ENCODE results near the gene CHRDL2. TPM values are rescaled to one million over a fixed set of nuclear protein-coding genes. Genes with fewer than 3 reads are reported as not detected.

Gene CHRDL2
- total and polyA plus RNA-seq, 5 donors from 2014 or later, result not detected

DNA sequence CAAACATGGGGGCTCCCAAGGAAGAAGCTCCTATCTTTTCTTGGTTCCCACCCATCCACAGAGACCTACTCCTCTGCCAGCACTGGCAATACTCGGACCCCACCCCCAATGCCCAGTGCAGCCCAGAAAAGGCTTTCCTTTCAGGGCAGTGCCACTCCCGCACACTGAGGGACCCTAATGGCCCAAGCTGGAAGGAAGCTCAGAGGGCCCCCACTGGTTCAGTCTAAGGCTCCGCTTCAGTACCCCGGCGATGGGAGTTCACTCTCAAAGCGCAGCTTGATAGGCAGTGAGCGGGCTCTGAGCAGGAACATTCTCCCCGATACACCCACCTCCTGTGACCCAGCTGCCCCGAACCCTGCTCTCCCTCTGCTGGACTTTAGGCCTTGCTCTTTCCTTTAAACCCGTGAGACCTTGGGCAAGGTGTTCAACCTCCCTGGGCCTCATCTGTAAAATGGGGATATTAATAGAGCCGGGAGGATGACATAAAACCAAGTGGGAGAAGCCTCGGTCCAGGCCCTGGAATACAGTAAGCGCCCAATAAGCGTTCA lies 48.4 kb downstream of the CHRDL2 start:
- Histone ChIP-seq H3K9me3 (ENCODE audit: control insufficient read depth in 2 of 2, low read length in 2 of 2) (no peaks in the 10 kb centered on the region), H3K4me3 (ENCODE audit: low read depth, low read length) (no peak overlapping the region), H3K27me3 (ENCODE audit: control insufficient read depth, insufficient read depth, low read length) (peaks cover 7% of the 10 kb centered on the region), H3K36me3 (ENCODE audit: control insufficient read depth, insufficient read depth, low read length) (no peaks in the 10 kb centered on the region), H3K27ac (ENCODE audit: insufficient read depth, low read length, poor library complexity, severe bottlenecking) (no peak overlapping the region), H3K4me1 (ENCODE audit: control insufficient read depth, insufficient read depth, low read length, poor library complexity, severe bottlenecking) (peaks cover 7% of the 10 kb centered on the region)
- no peak overlapping the region for H3K4me3 Mint-ChIP-seq
- peaks cover 0 to 2% (median 0%) of the 10 kb centered on the region in 7 donors for H3K9me3 Mint-ChIP-seq
- ATAC-seq (ENCODE audit: low read depth in 2 of 2) (no peak), DNase-seq (no peak)
- H3K27ac Mint-ChIP-seq, result peak overlapping the region in 1 of 3 donors; percentile 48
- H3K4me1 Mint-ChIP-seq, result peaks cover 0 to 7% (median 2%) of the 10 kb centered on the region in 4 donors
- no peaks in the 10 kb centered on the region for H3K36me3 Mint-ChIP-seq
- H3K27me3 Mint-ChIP-seq, result peaks cover 13% of the 10 kb centered on the region

DNA sequence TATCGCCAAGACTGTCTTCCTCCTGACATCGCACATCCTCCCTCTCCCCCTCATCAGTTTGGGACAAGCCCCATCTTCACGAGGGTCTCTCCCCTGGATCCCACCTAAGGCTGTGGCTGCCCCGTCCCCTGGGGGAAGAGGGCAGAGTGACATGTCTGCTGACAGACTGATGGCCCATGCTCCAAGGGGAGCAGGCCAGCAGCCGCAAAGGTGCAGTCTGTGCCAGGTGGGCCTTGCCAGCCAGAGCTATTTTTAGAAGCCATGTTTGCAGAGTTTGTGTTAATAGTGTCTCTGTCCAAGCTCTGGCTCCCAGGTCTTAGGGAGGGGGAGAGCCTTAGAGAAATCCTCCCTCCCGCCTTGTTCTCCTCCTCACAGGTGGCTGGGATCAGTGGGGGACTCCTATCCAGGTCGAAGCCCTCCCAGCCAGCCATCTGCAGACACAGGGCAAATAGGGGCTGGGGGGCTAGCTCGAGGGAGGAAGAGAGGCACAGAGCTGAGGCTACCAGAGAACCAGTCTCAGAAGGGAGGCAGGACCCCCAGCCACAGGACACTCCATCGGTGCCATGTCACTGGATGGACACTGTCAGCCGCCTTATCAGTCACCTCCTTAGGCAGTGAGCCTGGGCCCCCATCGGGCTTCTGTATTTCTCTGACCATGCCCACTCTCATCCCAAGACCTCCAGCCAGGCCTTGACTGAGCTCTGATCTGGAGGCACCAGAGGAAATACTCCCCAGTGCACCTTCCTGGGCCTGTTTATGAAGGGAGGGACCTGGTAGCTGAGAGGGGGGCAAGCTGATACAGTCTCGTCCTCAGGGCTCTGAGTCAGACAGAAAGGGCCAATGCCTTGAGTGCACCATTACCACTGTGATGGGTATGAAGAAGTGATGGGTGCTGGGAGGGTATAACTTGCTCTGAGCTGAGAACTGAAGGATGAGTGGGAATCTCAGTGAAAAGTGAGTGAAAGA lies 49.3 kb downstream of the CHRDL2 start:
- H3K9me3 Mint-ChIP-seq, result peaks cover 0 to 2% (median 0%) of the 10 kb centered on the region in 7 donors
- no peak overlapping the region for H3K27ac Mint-ChIP-seq
- no peak for ATAC-seq (ENCODE audit: low read depth in 2 of 2)

GRCh38 chr11:74680703-74681531 lies 50.3 kb downstream of the CHRDL2 start:
- H3K36me3 Mint-ChIP-seq, result no peaks in the 10 kb centered on the region
- peaks cover 13% of the 10 kb centered on the region for H3K27me3 Mint-ChIP-seq
- no peaks in the 10 kb centered on the region for H3K9me3 ChIP-seq (ENCODE audit: control insufficient read depth in 2 of 2, low read length in 2 of 2)
- H3K27me3 ChIP-seq (ENCODE audit: control insufficient read depth, insufficient read depth, low read length), result peaks cover 7% of the 10 kb centered on the region
- H3K4me1 ChIP-seq (ENCODE audit: control insufficient read depth, insufficient read depth, low read length, poor library complexity, severe bottlenecking), result peaks cover 7% of the 10 kb centered on the region
- H3K4me1 Mint-ChIP-seq, result peaks cover 0 to 7% (median 2%) of the 10 kb centered on the region in 4 donors
- ATAC-seq (ENCODE audit: low read depth in 2 of 2) (no peak), DNase-seq (no peak)
- H3K36me3 ChIP-seq (ENCODE audit: control insufficient read depth, insufficient read depth, low read length), result no peaks in the 10 kb centered on the region
- no peak overlapping the region for H3K4me3 ChIP-seq (ENCODE audit: low read depth, low read length)
- H3K27ac Mint-ChIP-seq, result no peak overlapping the region
- H3K9me3 Mint-ChIP-seq, result peaks cover 0 to 2% (median 0%) of the 10 kb centered on the region in 7 donors
- no peak overlapping the region for H3K4me3 Mint-ChIP-seq
- H3K27ac ChIP-seq (ENCODE audit: insufficient read depth, low read length, poor library complexity, severe bottlenecking), result no peak overlapping the region

More for the DNA sequence above, 49.3 kb downstream of the CHRDL2 start:
- H3K27me3 ChIP-seq (ENCODE audit: control insufficient read depth, insufficient read depth, low read length), result peaks cover 7% of the 10 kb centered on the region
- Mint-ChIP-seq H3K4me3 (peak overlapping the region in 1 of 4 donors; percentile 46), H3K27me3 (peaks cover 13% of the 10 kb centered on the region), H3K4me1 (peaks cover 0 to 7% (median 2%) of the 10 kb centered on the region in 4 donors), H3K36me3 (no peaks in the 10 kb centered on the region)
- no peak overlapping the region for H3K4me3 ChIP-seq (ENCODE audit: low read depth, low read length)
- H3K36me3 ChIP-seq (ENCODE audit: control insufficient read depth, insufficient read depth, low read length), result no peaks in the 10 kb centered on the region
- H3K27ac ChIP-seq (ENCODE audit: insufficient read depth, low read length, poor library complexity, severe bottlenecking), result no peak overlapping the region
- no peak for DNase-seq
- H3K4me1 ChIP-seq (ENCODE audit: control insufficient read depth, insufficient read depth, low read length, poor library complexity, severe bottlenecking), result peaks cover 7% of the 10 kb centered on the region
- no peaks in the 10 kb centered on the region for H3K9me3 ChIP-seq (ENCODE audit: control insufficient read depth in 2 of 2, low read length in 2 of 2)

DNA sequence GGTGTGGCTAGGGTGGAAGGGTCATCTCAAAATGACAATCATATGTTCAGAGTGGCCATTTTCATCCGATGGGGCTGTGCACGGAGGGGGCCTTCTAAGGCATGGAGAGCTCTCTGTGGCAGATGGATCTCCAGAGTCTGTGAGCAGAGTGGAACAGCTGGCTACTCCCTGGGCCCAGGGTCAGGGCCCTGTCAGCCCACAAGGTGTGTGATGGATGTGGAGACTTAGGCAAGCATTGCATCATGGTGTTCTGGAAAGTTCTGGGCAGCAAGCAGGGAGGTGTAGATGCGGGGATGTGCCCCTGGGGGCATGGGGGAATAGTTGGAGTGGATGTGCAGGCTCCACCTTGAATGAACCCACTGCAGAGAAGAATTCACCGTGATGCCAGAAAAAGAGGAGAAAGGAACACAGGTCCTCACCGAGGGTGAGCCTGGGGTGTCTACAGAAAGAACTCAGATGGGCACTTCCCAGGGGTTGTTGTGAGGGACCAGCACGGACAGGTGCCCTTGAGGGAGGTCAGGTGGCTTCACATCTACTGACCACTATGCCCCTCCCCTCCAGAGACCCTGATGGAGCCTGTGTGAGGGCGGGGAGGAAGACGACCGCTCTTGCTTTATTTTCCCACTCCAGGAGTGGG lies 51.1 kb downstream of the CHRDL2 start:
- Mint-ChIP-seq H3K9me3 (peaks cover 0 to 2% (median 0%) of the 10 kb centered on the region in 7 donors), H3K36me3 (no peaks in the 10 kb centered on the region), H3K27ac (no peak overlapping the region), H3K4me1 (peaks cover 0 to 7% (median 2%) of the 10 kb centered on the region in 4 donors), H3K27me3 (peaks cover 13% of the 10 kb centered on the region), H3K4me3 (no peak overlapping the region)
- H3K27me3 ChIP-seq (ENCODE audit: control insufficient read depth, insufficient read depth, low read length), result peaks cover 7% of the 10 kb centered on the region
- H3K4me3 ChIP-seq (ENCODE audit: low read depth, low read length), result no peak overlapping the region
- no peaks in the 10 kb centered on the region for H3K9me3 ChIP-seq (ENCODE audit: control insufficient read depth in 2 of 2, low read length in 2 of 2)
- H3K4me1 ChIP-seq (ENCODE audit: control insufficient read depth, insufficient read depth, low read length, poor library complexity, severe bottlenecking), result peaks cover 7% of the 10 kb centered on the region
- no peaks in the 10 kb centered on the region for H3K36me3 ChIP-seq (ENCODE audit: control insufficient read depth, insufficient read depth, low read length)
- H3K27ac ChIP-seq (ENCODE audit: insufficient read depth, low read length, poor library complexity, severe bottlenecking), result no peak overlapping the region
- DNase-seq (no peak), ATAC-seq (ENCODE audit: low read depth in 2 of 2) (no peak)

DNA sequence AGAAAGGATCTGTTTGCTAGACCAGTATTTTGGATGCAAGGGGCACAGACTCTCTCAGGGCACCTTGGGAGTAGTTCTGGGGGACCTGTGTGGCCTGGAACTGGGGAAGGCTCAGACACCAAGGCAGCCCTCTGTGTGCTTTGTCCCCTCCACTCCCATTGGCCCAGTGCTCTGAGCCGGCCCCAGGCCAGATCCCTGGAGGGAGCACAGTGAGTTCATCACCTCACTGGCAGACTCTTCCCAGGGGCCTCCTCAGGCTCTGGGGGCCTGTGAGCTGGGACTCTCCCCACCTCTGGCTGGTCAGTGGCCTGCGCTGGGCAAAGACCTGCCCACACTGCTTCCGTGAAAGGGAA lies 51.7 kb downstream of the CHRDL2 start:
- Histone ChIP-seq H3K27me3 (ENCODE audit: control insufficient read depth, insufficient read depth, low read length) (peaks cover 7% of the 10 kb centered on the region), H3K36me3 (ENCODE audit: control insufficient read depth, insufficient read depth, low read length) (no peaks in the 10 kb centered on the region), H3K4me3 (ENCODE audit: low read depth, low read length) (no peak overlapping the region), H3K27ac (ENCODE audit: insufficient read depth, low read length, poor library complexity, severe bottlenecking) (no peak overlapping the region), H3K9me3 (ENCODE audit: control insufficient read depth in 2 of 2, low read length in 2 of 2) (no peaks in the 10 kb centered on the region), H3K4me1 (ENCODE audit: control insufficient read depth, insufficient read depth, low read length, poor library complexity, severe bottlenecking) (peaks cover 7% of the 10 kb centered on the region)
- Mint-ChIP-seq H3K9me3 (peaks cover 0 to 2% (median 0%) of the 10 kb centered on the region in 7 donors), H3K36me3 (no peaks in the 10 kb centered on the region), H3K27me3 (peaks cover 13% of the 10 kb centered on the region), H3K27ac (no peak overlapping the region), H3K4me3 (no peak overlapping the region), H3K4me1 (peaks cover 0 to 7% (median 2%) of the 10 kb centered on the region in 4 donors)
- ATAC-seq (ENCODE audit: low read depth in 2 of 2), result no peak
- DNase-seq, result no peak

GRCh38 chr11:74678591-74679512 lies 52.4 kb downstream of the CHRDL2 start:
- Histone ChIP-seq H3K9me3 (ENCODE audit: control insufficient read depth in 2 of 2, low read length in 2 of 2) (no peaks in the 10 kb centered on the region), H3K36me3 (ENCODE audit: control insufficient read depth, insufficient read depth, low read length) (no peaks in the 10 kb centered on the region), H3K4me1 (ENCODE audit: control insufficient read depth, insufficient read depth, low read length, poor library complexity, severe bottlenecking) (peaks cover 7% of the 10 kb centered on the region), H3K27ac (ENCODE audit: insufficient read depth, low read length, poor library complexity, severe bottlenecking) (no peak overlapping the region), H3K27me3 (ENCODE audit: control insufficient read depth, insufficient read depth, low read length) (peaks cover 7% of the 10 kb centered on the region), H3K4me3 (ENCODE audit: low read depth, low read length) (no peak overlapping the region)
- H3K4me1 Mint-ChIP-seq, result peaks cover 0 to 4% (median 2%) of the 10 kb centered on the region in 4 donors
- no peaks in the 10 kb centered on the region for H3K36me3 Mint-ChIP-seq
- no peak overlapping the region for H3K4me3 Mint-ChIP-seq
- peaks cover 0 to 1% (median 0%) of the 10 kb centered on the region in 7 donors for H3K9me3 Mint-ChIP-seq
- DNase-seq (no peak), ATAC-seq (ENCODE audit: low read depth in 2 of 2) (no peak)
- H3K27me3 Mint-ChIP-seq, result peaks cover 13% of the 10 kb centered on the region
- no peak overlapping the region for H3K27ac Mint-ChIP-seq
